HEK293 (cell line): Measurements from ENCODE around the gene USP6.

Experiments used
- BCL11B ChIP-seq: fragments of 450-650 bp; formaldehyde crosslinking; IDR thresholded peaks from 2 replicates; pipeline ENCODE4 v1.5.1; 2016; ENCODE audit warnings: low read depth, missing biosample characterization, missing genetic modification characterization
- HOXA7 ChIP-seq: sonication (generic); formaldehyde crosslinking; IDR thresholded peaks from 2 replicates; pipeline ENCODE4 v1.8.1; 2022; ENCODE audit warnings: missing genetic modification reagents, borderline replicate concordance
- KLF7 ChIP-seq: fragments of 450-650 bp; formaldehyde crosslinking; IDR thresholded peaks from 2 replicates; pipeline ENCODE4 v1.5.1; 2016; ENCODE audit warnings: missing biosample characterization, missing genetic modification characterization, borderline replicate concordance
- MYNN ChIP-seq: fragments of 450-650 bp; formaldehyde crosslinking; IDR thresholded peaks from 2 replicates; pipeline ENCODE4 v1.5.1; 2016; ENCODE audit warnings: missing biosample characterization, missing genetic modification characterization, borderline replicate concordance
- SCRT2 ChIP-seq: fragments of 450-650 bp; formaldehyde crosslinking; IDR thresholded peaks from 2 replicates; pipeline ENCODE4 v1.5.1; 2016; ENCODE audit warnings: missing biosample characterization, missing genetic modification characterization
- SETDB1 ChIP-seq: IDR thresholded peaks from one replicate; pipeline ENCODE4 v1.6.1; 2017; ENCODE audit warnings: mild to moderate bottlenecking, low read length, moderate library complexity, mixed read lengths; ENCODE audit not compliant: insufficient read length
- SP3 ChIP-seq: fragments of 450-650 bp; formaldehyde crosslinking; IDR thresholded peaks from 2 replicates; pipeline ENCODE4 v1.5.1; 2016; ENCODE audit warnings: missing biosample characterization, missing genetic modification characterization
- SP7 ChIP-seq: fragments of 450-650 bp; formaldehyde crosslinking; IDR thresholded peaks from 2 replicates; pipeline ENCODE4 v1.5.1; 2016; ENCODE audit warnings: missing biosample characterization, missing genetic modification characterization
- TCF7L2 ChIP-seq: IDR thresholded peaks from 2 replicates; pipeline ENCODE4 v1.6.1; 2011; ENCODE audit warnings: low read depth, mild to moderate bottlenecking, inconsistent platforms, low read length, moderate library complexity, borderline replicate concordance
- YY1 ChIP-seq: fragments of 450-650 bp; formaldehyde crosslinking; IDR thresholded peaks from 2 replicates; pipeline ENCODE4 v1.5.1; 2018; ENCODE audit warnings: missing biosample characterization, missing genetic modification characterization
- ZBTB17 ChIP-seq: fragments of 450-650 bp; formaldehyde crosslinking; IDR thresholded peaks from 2 replicates; pipeline ENCODE4 v1.5.1; 2016; ENCODE audit warnings: missing biosample characterization, missing genetic modification characterization
- ZBTB48 ChIP-seq: fragments of 450-650 bp; formaldehyde crosslinking; IDR thresholded peaks from 2 replicates; pipeline ENCODE4 v1.5.1; 2016; ENCODE audit warnings: missing biosample characterization, missing genetic modification characterization
- ZEB2 ChIP-seq: fragments of 450-650 bp; formaldehyde crosslinking; IDR thresholded peaks from 2 replicates; pipeline ENCODE4 v1.5.1; 2016; ENCODE audit warnings: missing biosample characterization, missing genetic modification characterization
- ZFHX2 ChIP-seq: fragments of 450-650 bp; formaldehyde crosslinking; conservative IDR thresholded peaks from 2 replicates; pipeline ENCODE4 v1.5.1; 2016; ENCODE audit warnings: missing biosample characterization, missing genetic modification characterization
- ZNF112 ChIP-seq: fragments of 450-650 bp; formaldehyde crosslinking; IDR thresholded peaks from 2 replicates; pipeline ENCODE4 v1.5.0; 2017; ENCODE audit warnings: missing biosample characterization, missing genetic modification characterization
- ZNF19 ChIP-seq: fragments of 450-650 bp; formaldehyde crosslinking; IDR thresholded peaks from 2 replicates; pipeline ENCODE4; 2016; ENCODE audit warnings: missing biosample characterization, missing genetic modification characterization, low read depth
- ZNF239 ChIP-seq: fragments of 450-650 bp; formaldehyde crosslinking; IDR thresholded peaks from 2 replicates; pipeline ENCODE4 v1.5.1; 2016; ENCODE audit warnings: missing biosample characterization, missing genetic modification characterization
- ZNF335 ChIP-seq: fragments of 450-650 bp; formaldehyde crosslinking; conservative IDR thresholded peaks from 2 replicates; pipeline ENCODE4 v1.5.1; 2016; ENCODE audit warnings: missing biosample characterization, missing genetic modification characterization
- ZNF362 ChIP-seq: fragments of 450-650 bp; formaldehyde crosslinking; IDR thresholded peaks from 2 replicates; pipeline ENCODE4 v1.5.1; 2016; ENCODE audit warnings: missing biosample characterization, missing genetic modification characterization
- ZNF366 ChIP-seq: fragments of 450-650 bp; formaldehyde crosslinking; conservative IDR thresholded peaks from 2 replicates; pipeline ENCODE4 v1.5.1; 2016; ENCODE audit warnings: missing biosample characterization, missing genetic modification characterization
- ZNF518A ChIP-seq: fragments of 450-650 bp; formaldehyde crosslinking; conservative IDR thresholded peaks from 2 replicates; pipeline ENCODE4 v1.5.1; 2016; ENCODE audit warnings: low read depth, missing biosample characterization, missing genetic modification characterization
- ZNF585B ChIP-seq: fragments of 450-650 bp; formaldehyde crosslinking; IDR thresholded peaks from 2 replicates; pipeline ENCODE4 v1.5.1; 2016; ENCODE audit warnings: missing biosample characterization, missing genetic modification characterization
- ZNF596 ChIP-seq: fragments of 450-650 bp; IDR thresholded peaks from 2 replicates; pipeline ENCODE4 v1.5.0; 2018; ENCODE audit warnings: missing biosample characterization, mild to moderate bottlenecking, missing genetic modification characterization, moderate library complexity
- ZNF791 ChIP-seq: fragments of 450-650 bp; formaldehyde crosslinking; IDR thresholded peaks from 2 replicates; pipeline ENCODE4 v1.5.1; 2016; ENCODE audit warnings: missing biosample characterization, missing genetic modification characterization
- TF ChIP-seq, protein P1 (sequence below): fragments of 450-650 bp; formaldehyde crosslinking; IDR thresholded peaks from 2 replicates; pipeline ENCODE4 v1.5.1; 2016; ENCODE audit warnings: missing biosample characterization, missing genetic modification characterization
- TF ChIP-seq, protein P2 (sequence below): fragments of 450-650 bp; formaldehyde crosslinking; IDR thresholded peaks from 2 replicates; pipeline ENCODE4 v1.5.1; 2016; ENCODE audit warnings: missing biosample characterization, missing genetic modification characterization
- TF ChIP-seq, protein P3 (sequence below): fragments of 450-650 bp; formaldehyde crosslinking; IDR thresholded peaks from 2 replicates; pipeline ENCODE4 v1.5.1; 2016; ENCODE audit warnings: missing biosample characterization, missing genetic modification characterization

Gene USP6

DNA sequence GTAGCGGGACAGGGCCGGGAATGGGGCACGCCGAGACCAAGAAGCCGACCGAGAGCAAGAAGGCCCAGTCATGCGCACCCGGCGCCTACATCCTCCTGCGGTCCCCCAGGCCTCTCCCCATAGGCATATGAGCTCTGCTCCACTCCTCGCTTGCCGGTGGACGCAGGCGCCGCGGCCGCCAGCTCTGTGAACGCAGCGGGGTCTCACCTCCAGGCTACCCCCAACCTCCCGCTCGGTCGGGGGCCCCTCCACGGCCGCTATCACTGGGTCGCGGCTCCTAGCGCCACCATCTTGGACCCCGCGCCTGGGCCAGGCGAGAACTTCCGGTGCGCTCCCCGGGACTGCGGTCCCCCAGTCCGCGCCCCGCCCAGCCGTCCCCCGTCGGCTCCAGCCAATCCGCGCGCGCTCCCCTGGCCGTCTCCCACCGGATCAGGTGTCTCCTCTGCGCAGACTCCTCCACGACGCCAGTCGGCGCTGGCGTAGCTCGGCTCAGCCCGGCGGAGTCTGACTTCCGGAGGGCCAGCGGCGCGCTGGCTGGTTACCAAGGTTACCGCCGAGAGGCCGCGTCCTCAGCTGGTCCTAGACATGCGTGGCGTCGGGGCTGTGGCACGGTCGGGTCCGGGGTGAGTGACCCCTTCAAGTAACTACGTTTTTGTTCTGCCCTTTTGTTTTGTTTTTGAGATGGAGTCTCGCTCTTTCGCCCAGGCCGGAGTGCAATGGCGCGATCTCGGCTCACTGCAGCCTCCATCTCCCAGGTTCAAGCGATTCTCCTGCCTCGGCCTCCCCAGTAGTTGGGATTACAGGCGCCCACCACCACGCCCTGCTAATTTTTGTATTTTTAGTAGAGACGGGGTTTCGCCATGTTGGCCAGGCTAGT lies 75.9 kb downstream of the USP6 start, which contains the start of gene ZNF594 (continued):
- TF ChIP-seq, protein P1, sequence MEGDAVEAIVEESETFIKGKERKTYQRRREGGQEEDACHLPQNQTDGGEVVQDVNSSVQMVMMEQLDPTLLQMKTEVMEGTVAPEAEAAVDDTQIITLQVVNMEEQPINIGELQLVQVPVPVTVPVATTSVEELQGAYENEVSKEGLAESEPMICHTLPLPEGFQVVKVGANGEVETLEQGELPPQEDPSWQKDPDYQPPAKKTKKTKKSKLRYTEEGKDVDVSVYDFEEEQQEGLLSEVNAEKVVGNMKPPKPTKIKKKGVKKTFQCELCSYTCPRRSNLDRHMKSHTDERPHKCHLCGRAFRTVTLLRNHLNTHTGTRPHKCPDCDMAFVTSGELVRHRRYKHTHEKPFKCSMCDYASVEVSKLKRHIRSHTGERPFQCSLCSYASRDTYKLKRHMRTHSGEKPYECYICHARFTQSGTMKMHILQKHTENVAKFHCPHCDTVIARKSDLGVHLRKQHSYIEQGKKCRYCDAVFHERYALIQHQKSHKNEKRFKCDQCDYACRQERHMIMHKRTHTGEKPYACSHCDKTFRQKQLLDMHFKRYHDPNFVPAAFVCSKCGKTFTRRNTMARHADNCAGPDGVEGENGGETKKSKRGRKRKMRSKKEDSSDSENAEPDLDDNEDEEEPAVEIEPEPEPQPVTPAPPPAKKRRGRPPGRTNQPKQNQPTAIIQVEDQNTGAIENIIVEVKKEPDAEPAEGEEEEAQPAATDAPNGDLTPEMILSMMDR (tag by site-specific recombination), result peak; percentile 98
- TF ChIP-seq SCRT2 (tag by site-specific recombination) (no peak), ZNF19 (tag by site-specific recombination) (no peak), SP3 (tag by site-specific recombination) (peak; percentile 82), KLF7 (tag by site-specific recombination) (0 out of 2 replicates have a peak, but pooled peaks have one; percentile 12), ZNF585B (no peak), TCF7L2 (no peak), ZNF366 (tag by site-specific recombination) (no peak), ZNF239 (0 out of 2 replicates have a peak, but pooled peaks have one; percentile 47), MYNN (tag by site-specific recombination) (peak; percentile 71), ZNF791 (tag by site-specific recombination) (0 out of 2 replicates have a peak, but pooled peaks have one; percentile 29), ZFHX2 (tag by site-specific recombination) (peak; percentile 17; the same call in 1 of the 2 replicates), ZBTB17 (tag by site-specific recombination) (peak; percentile 75), YY1 (tag by site-specific recombination) (peak; percentile 88), SP7 (tag by site-specific recombination) (peak; percentile 87), ZBTB48 (tag by site-specific recombination) (peak; percentile 36; the same call in 1 of the 2 replicates), ZNF335 (tag by site-specific recombination) (peak; percentile 96), BCL11B (no peak), ZNF596 (no peak), ZNF518A (tag by site-specific recombination) (peak; percentile 97), ZNF112 (tag by site-specific recombination) (no peak), SETDB1 (peak; percentile 33), HOXA7 (CRISPR knock-in tag) (no peak), ZEB2 (tag by site-specific recombination) (peak; percentile 92; the same call in 1 of the 2 replicates), ZNF362 (tag by site-specific recombination) (no peak)
- TF ChIP-seq, protein P2, sequence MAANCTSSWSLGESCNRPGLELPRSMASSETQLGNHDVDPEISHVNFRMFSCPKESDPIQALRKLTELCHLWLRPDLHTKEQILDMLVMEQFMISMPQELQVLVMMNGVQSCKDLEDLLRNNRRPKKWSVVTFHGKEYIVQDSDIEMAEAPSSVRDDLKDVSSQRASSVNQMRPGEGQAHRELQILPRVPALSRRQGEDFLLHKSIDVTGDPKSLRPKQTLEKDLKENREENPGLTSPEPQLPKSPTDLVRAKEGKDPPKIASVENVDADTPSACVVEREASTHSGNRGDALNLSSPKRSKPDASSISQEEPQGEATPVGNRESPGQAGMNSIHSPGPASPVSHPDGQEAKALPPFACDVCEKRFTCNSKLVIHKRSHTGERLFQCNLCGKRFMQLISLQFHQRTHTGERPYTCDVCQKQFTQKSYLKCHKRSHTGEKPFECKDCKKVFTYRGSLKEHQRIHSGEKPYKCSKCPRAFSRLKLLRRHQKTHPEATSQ (tag by site-specific recombination), result 0 out of 2 replicates have a peak, but pooled peaks have one; percentile 66
- TF ChIP-seq, protein P3, sequence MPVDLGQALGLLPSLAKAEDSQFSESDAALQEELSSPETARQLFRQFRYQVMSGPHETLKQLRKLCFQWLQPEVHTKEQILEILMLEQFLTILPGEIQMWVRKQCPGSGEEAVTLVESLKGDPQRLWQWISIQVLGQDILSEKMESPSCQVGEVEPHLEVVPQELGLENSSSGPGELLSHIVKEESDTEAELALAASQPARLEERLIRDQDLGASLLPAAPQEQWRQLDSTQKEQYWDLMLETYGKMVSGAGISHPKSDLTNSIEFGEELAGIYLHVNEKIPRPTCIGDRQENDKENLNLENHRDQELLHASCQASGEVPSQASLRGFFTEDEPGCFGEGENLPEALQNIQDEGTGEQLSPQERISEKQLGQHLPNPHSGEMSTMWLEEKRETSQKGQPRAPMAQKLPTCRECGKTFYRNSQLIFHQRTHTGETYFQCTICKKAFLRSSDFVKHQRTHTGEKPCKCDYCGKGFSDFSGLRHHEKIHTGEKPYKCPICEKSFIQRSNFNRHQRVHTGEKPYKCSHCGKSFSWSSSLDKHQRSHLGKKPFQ (tag by site-specific recombination), result no peak
